Heart left ventricle (tissue), 16 donors: Measurements from ENCODE around the gene SLC13A3. TPM values are rescaled to one million over a fixed set of nuclear protein-coding genes. Genes with fewer than 3 reads are reported as not detected.

Experiments used
- ATAC-seq, 4 donors: fragments of 200-7000 bp; cut with Tn5 transposase; one replicate each; pipeline ENCODE4 v1.9.1; 2020 to 2022; ENCODE audit warnings: moderate library complexity in 4 of 4, mild to moderate bottlenecking in 3 of 4, moderate number of reproducible peaks in 1 of 4
- DNase-seq, 5 donors: peaks; one replicate each; pipeline ENCODE4 v3.0.0-alpha.2; 2020
- H3K27ac ChIP-seq, 12 donors: fragments of 200-600 bp; sonication (generic) in 4 of 12; one replicate each; pipeline versions ENCODE4 v1.5.0 to v1.8.0; 2016 to 2022; ENCODE audit warnings: mild to moderate bottlenecking in 2 of 12
- H3K27me3 ChIP-seq, 9 donors: fragments of 200-600 bp; sonication (generic) in 2 of 9; one replicate each; pipeline versions ENCODE4 v1.5.1 to v1.8.0; 2016 to 2022; ENCODE audit warnings: mild to moderate bottlenecking in 3 of 9
- H3K36me3 ChIP-seq, 9 donors: fragments of 200-600 bp; sonication (generic) in 2 of 9; one replicate each; pipeline versions ENCODE4 v1.5.0 to v1.8.0; 2018 to 2022; ENCODE audit warnings: mild to moderate bottlenecking in 2 of 9
- H3K4me1 ChIP-seq, 12 donors: fragments of 200-600 bp; sonication (generic) in 4 of 12; one replicate each; pipeline versions ENCODE4 v1.5.0 to v1.8.0; 2016 to 2022; ENCODE audit warnings: mild to moderate bottlenecking in 3 of 12
- H3K4me3 ChIP-seq, 12 donors: fragments of 200-600 bp; sonication (generic) in 4 of 12; one replicate each; pipeline versions ENCODE4 v1.5.0 to v1.8.0; 2017 to 2022; ENCODE audit warnings: mild to moderate bottlenecking in 9 of 12, moderate library complexity in 4 of 12
- H3K9me3 ChIP-seq, 12 donors: fragments of 200-600 bp; sonication (generic) in 4 of 12; one replicate each; pipeline versions ENCODE4 v1.5.0 to v1.8.0; 2016 to 2022; ENCODE audit warnings: mild to moderate bottlenecking in 1 of 12
- CTCF ChIP-seq, 12 donors: fragments of 200-600 bp; sonication (generic) in 4 of 12; IDR thresholded peaks; one replicate each; pipeline versions ENCODE4 v1.5.0 to v1.8.0; 2018 to 2022; ENCODE audit warnings: antibody characterized with exemption in 12 of 12, mild to moderate bottlenecking in 5 of 12
- POLR2A ChIP-seq, 2 donors: fragments of 450-650 bp; IDR thresholded peaks; one replicate each; pipeline ENCODE4 v1.6.1; 2017; ENCODE audit warnings: antibody characterized with exemption in 2 of 2, mild to moderate bottlenecking in 2 of 2, moderate library complexity in 2 of 2
- WGBS, 4 donors: extraction: QIAGEN DNeasy Blood & Tissue Kit in 2 of 4; methylation state at CpG; one replicate each; pipeline versions ENCODE4 v1.1.5 to v1.1.7; 2013 to 2018; 5-methylcytosine and 5-hydroxymethylcytosine counted together
- intact Hi-C, 10 donors: fragments of 100-400 bp; cut with DNase I; formaldehyde crosslinking; loops; one replicate each; pipeline versions ENCODE4 v1.11.1 to v1.14.2; 2022
- polyA plus RNA-seq, 2 donors: library from polyadenylated mRNA; stranded (reverse); fragments of 200-250 nt; gene quantifications; one replicate each; pipeline ENCODE4 v1.2.3, GENCODE V29; 2013
- total RNA-seq, 9 donors: library from RNA; depleted of rRNA in 2 of 9; stranded (reverse); fragments of >200 nt in 2 of 9; fragmentation: NEBNext Ultra II Directional in 3 of 9; extraction: Animal tissue kit (Norgen Biotek cat#: 25700) in 3 of 9; gene quantifications; one replicate each; pipeline versions ENCODE4 v1.1.0 to v1.2.4, GENCODE V29; 2016 to 2023
- donor health status: ischemic (EF 13 %, LVEDD 7.1; RV severe dilation, severe dysfunction).
- donor health status: healthy with polysubstance abuse.
- donor health status: DM: no; HTN: yes; CAD: no.
- donor health status: DM: no; HTN: no; CAD: no.
- donor health status: ischemic (EF 25% LVEDD 6.9; RV normal size, moderate dysfunction).
- donor health status: ischemic (EF 25% LVEDD 5.7; RV mildly dilated, moderate dysfunction).
- donor health status: healthy.
- donor health status: DM: yes; HTN: yes; CAD: no.
- donor health status: ischemic (EF 35%, LVEDD 5.7; RV mildly dilated, moderate dysfunction).
- donor health status: nonischemic (EF 11% LVEDD 7.7; RV severe dilation, severe dysfunction).
- donor health status: DM: yes; HTN: yes; CAD: no.
- donor health status: PGD.
- donor health status: ischemic (EF 29% LVEDD 5.4; RV normal size, mild dysfunction).
- donor health status: nonischemic (EF 23%, LVEDD 6.1; RV moderate dilation, normal function).

Gene SLC13A3
- total and polyA plus RNA-seq, 11 donors = 0.13 to 2.6 (median 0.54) TPM

GRCh38 chr20:46666818-46667515 lies 15.7 kb upstream of the SLC13A3 start:
- intact Hi-C loops = no loop called here
- 68 to 82% (median 76%) methylated on average over 6 of the region's 6 CpGs for WGBS, 4 donors
- Histone ChIP-seq H3K4me1 (no peaks in the 10 kb centered on the region), H3K9me3 (peaks cover 0 to 28% (median 5%) of the 10 kb centered on the region in 12 donors), H3K27ac (no peak overlapping the region), H3K27me3 (no peaks in the 10 kb centered on the region), H3K36me3 (no peaks in the 10 kb centered on the region), H3K4me3 (no peak overlapping the region)
- TF ChIP-seq POLR2A (IDR thresholded peaks at IDR 0.05) (no peak), CTCF (IDR thresholded peaks at IDR 0.05) (no peak)
- DNase-seq (no peak), ATAC-seq (no peak)

GRCh38 chr20:46666306-46666705 lies 15.0 kb upstream of the SLC13A3 start:
- peaks cover 0 to 22% (median 5%) of the 10 kb centered on the region in 12 donors for H3K9me3 ChIP-seq
- no peak for ATAC-seq
- DNase-seq = no peak
- intact Hi-C loops = no loop called here
- H3K27ac ChIP-seq = no peak overlapping the region
- H3K27me3 ChIP-seq = no peaks in the 10 kb centered on the region
- H3K4me1 ChIP-seq = no peaks in the 10 kb centered on the region
- 92 to 96% (median 95%) methylated on average over 3 of the region's 3 CpGs for WGBS, 4 donors
- TF ChIP-seq POLR2A (IDR thresholded peaks at IDR 0.05) (no peak), CTCF (IDR thresholded peaks at IDR 0.05) (no peak)
- H3K36me3 ChIP-seq = no peaks in the 10 kb centered on the region
- no peak overlapping the region for H3K4me3 ChIP-seq

GRCh38 chr20:46665602-46666001 lies 14.3 kb upstream of the SLC13A3 start:
- no peak for DNase-seq
- H3K4me1 ChIP-seq = no peaks in the 10 kb centered on the region
- TF ChIP-seq POLR2A (IDR thresholded peaks at IDR 0.05) (no peak), CTCF (IDR thresholded peaks at IDR 0.05) (no peak)
- intact Hi-C loops = no loop called here
- peaks cover 0 to 22% (median 2%) of the 10 kb centered on the region in 12 donors for H3K9me3 ChIP-seq
- no peak for ATAC-seq
- no peaks in the 10 kb centered on the region for H3K36me3 ChIP-seq
- H3K27me3 ChIP-seq = no peaks in the 10 kb centered on the region
- H3K27ac ChIP-seq = no peak overlapping the region
- WGBS, 4 donors = 92 to 96% (median 95%) methylated on average over 3 of the region's 3 CpGs
- H3K4me3 ChIP-seq = no peak overlapping the region

GRCh38 chr20:46663531-46663930 lies 12.3 kb upstream of the SLC13A3 start:
- no peak overlapping the region for H3K27ac ChIP-seq
- peaks cover 0 to 13% (median 0%) of the 10 kb centered on the region in 12 donors for H3K9me3 ChIP-seq
- H3K27me3 ChIP-seq = no peaks in the 10 kb centered on the region
- H3K4me1 ChIP-seq = no peaks in the 10 kb centered on the region
- no peak overlapping the region for H3K4me3 ChIP-seq
- DNase-seq = no peak
- intact Hi-C loops = no loop called here
- no peak for ATAC-seq
- TF ChIP-seq CTCF (IDR thresholded peaks at IDR 0.05) = no peak
- no peak for TF ChIP-seq POLR2A (IDR thresholded peaks at IDR 0.05)
- no peaks in the 10 kb centered on the region for H3K36me3 ChIP-seq
- 93 to 97% (median 95%) methylated on average over 3 of the region's 3 CpGs for WGBS, 4 donors
